GM12878 (cell line): ENCODE measurements around the gene CD33. TPM values are rescaled to one million over a fixed set of nuclear protein-coding genes. Genes with fewer than 3 reads are reported as not detected.
"Not testable (repeated sequence)": the region's sequence is repeated elsewhere in the genome, so short reads cannot be mapped to it uniquely, and the experiment has no call there.

Source experiments
- ATAC-seq: fragments of 200-7000 bp; cut with Tn5 transposase; 3 replicates; pipeline ENCODE4 v1.9.1; 2020; ENCODE audit warnings: mild to moderate bottlenecking, moderate library complexity
- Bru-seq: library from RNA; stranded (reverse); fragments of 400-500 nt; gene quantifications from one replicate; lab custom pipeline; 2021; lab: Mats Ljungman, UMichigan
- BruChase-seq, 2 experiments: library from RNA; stranded (reverse); fragments of 400-500 nt; gene quantifications; one replicate each; lab custom pipeline; 2021; lab: Mats Ljungman, UMichigan
- BruUV-seq: library from RNA; stranded (reverse); fragments of 400-500 nt; replicated peaks from 2 replicates; lab custom pipeline; 2021; lab: Mats Ljungman, UMichigan
- CTCF ChIA-PET: fragments of 300-600 bp; sonication (Branson Sonifier 250); formaldehyde crosslinking; extraction: SDS; loops from one replicate; lab custom pipeline; 2021; ENCODE audit warnings: inconsistent platforms; lab: Yijun Ruan, JAX
- POLR2A ChIA-PET: fragments of 350-600 bp; formaldehyde crosslinking; extraction: SDS; loops from one replicate; lab custom pipeline; 2021; ENCODE audit warnings: inconsistent platforms; lab: Charles Lee
- RAD21 ChIA-PET: fragments of 300-600 bp; sonication (Branson Sonifier 250); formaldehyde crosslinking; loops from one replicate; lab custom pipeline; 2023; ENCODE audit warnings: antibody characterized with exemption; ENCODE audit not compliant: unreplicated experiment; lab: Charles Lee
- SMC1A ChIA-PET: fragments of 300-600 bp; sonication (Branson Sonifier 250); formaldehyde crosslinking; loops from one replicate; lab custom pipeline; 2023; ENCODE audit not compliant: unreplicated experiment, uncharacterized antibody; lab: Charles Lee
- DNase-seq: peaks from one replicate; pipeline ENCODE4 v3.0.0-alpha.2; 2011; ENCODE audit warnings: low read depth, low spot score
- FAIRE-seq: peaks from 3 replicates; lab custom pipeline; 2011; peaks lifted over from hg19 to GRCh38; lab: Jason Lieb, UNC
- H2AFZ ChIP-seq: 2 replicates; pipeline ENCODE4 v1.6.0; 2011; ENCODE audit warnings: low read depth, low read length, control low read depth; ENCODE audit not compliant: control insufficient read depth
- H3K27ac ChIP-seq: 2 replicates; pipeline ENCODE4 v1.5.1; 2011; ENCODE audit warnings: control low read depth; ENCODE audit not compliant: control insufficient read depth, insufficient read depth
- H3K27me3 ChIP-seq, 2 experiments: replicated peaks in 1 of 2; 2 replicates each; pipeline versions ENCODE4 v1.6.0 to v1.6.1; 2011; ENCODE audit warnings: low read length in 1 of 2; ENCODE audit not compliant: control insufficient read depth in 2 of 2, insufficient read depth in 2 of 2
- H3K36me3 ChIP-seq, 2 experiments: 2 replicates each; pipeline ENCODE4 v1.5.1; 2011; ENCODE audit warnings: low read length in 1 of 2; ENCODE audit not compliant: control insufficient read depth in 2 of 2, insufficient read depth in 2 of 2
- H3K4me1 ChIP-seq: 2 replicates; pipeline ENCODE4 v1.6.1; 2011; ENCODE audit warnings: mild to moderate bottlenecking, low read length, moderate library complexity, mixed read lengths; ENCODE audit not compliant: control insufficient read depth, insufficient read depth
- H3K4me2 ChIP-seq: 2 replicates; pipeline ENCODE4 v1.6.0; 2011; ENCODE audit warnings: control low read depth; ENCODE audit not compliant: control insufficient read depth, insufficient read depth
- H3K4me3 ChIP-seq: fragments of 200-600 bp; sonication (generic); 2 replicates; pipeline ENCODE4 v1.5.1; 2016
- H3K79me2 ChIP-seq: 2 replicates; pipeline ENCODE4 v1.6.0; 2011; ENCODE audit warnings: low read length; ENCODE audit not compliant: control insufficient read depth, insufficient read depth
- H3K9ac ChIP-seq: 2 replicates; pipeline ENCODE4 v1.8.0; 2011; ENCODE audit warnings: low read length, control low read depth, mixed read lengths; ENCODE audit not compliant: control insufficient read depth, insufficient read depth
- H3K9me3 ChIP-seq: replicated peaks from 3 replicates; pipeline ENCODE4 v1.5.1; 2011; ENCODE audit warnings: mild to moderate bottlenecking, low read length; ENCODE audit not compliant: control insufficient read depth, insufficient read depth
- H4K20me1 ChIP-seq: 2 replicates; pipeline ENCODE4 v1.6.0; 2011; ENCODE audit not compliant: control insufficient read depth, insufficient read depth
- GABPA ChIP-seq: IDR thresholded peaks from 2 replicates; pipeline ENCODE4 v1.6.1; 2014; ENCODE audit warnings: antibody characterized with exemption, low read depth, mild to moderate bottlenecking, inconsistent platforms
- SPI1 ChIP-seq: IDR thresholded peaks from 2 replicates; pipeline ENCODE4 v1.6.1; 2011; ENCODE audit warnings: low read depth, mild to moderate bottlenecking, low read length, moderate library complexity, borderline replicate concordance; ENCODE audit not compliant: insufficient read depth
- WGBS: methylation state at CpG from one replicate; pipeline ENCODE4 v1.1.6; 2016; ENCODE audit warnings: low lambda C conversion rate; ENCODE audit not compliant: insufficient replicate concordance, insufficient coverage; ENCODE audit errors: missing lambda C conversion rate; 5-methylcytosine and 5-hydroxymethylcytosine counted together
- in situ Hi-C: fragments of 300-500 bp; cut with MboI; formaldehyde crosslinking; loops from 9 replicates; pipeline ENCODE4 v1.14.3; 2018; ENCODE audit warnings: mixed read lengths
- intact Hi-C: fragments of 100-400 bp; cut with micrococcal nuclease; formaldehyde crosslinking; loops from one replicate; pipeline ENCODE4 v1.14.2; 2022; ENCODE audit not compliant: unreplicated experiment
- long read RNA-seq, 2 experiments: library from polyadenylated mRNA; unstranded; transcript quantifications; one replicate each; pipeline ENCODE4 v2.0.0, GENCODE V29; 2019 to 2020
- polyA minus RNA-seq, 3 experiments: library from RNA; depleted of rRNA, polyadenylated mRNA; stranded (reverse); fragments of >200 nt; gene quantifications; 2 replicates each; pipeline ENCODE4 v1.2.3, GENCODE V29; 2011
- polyA plus RNA-seq, 11 experiments: library from polyadenylated mRNA; depleted of rRNA in 4 of 11; unstranded in 6 of 11; stranded (reverse) in 5 of 11; fragments of >200 nt; fragmentation: Nextera tagmentation in 4 of 11; fragmentation: Illumina TruSeq in 1 of 11; extraction: Ambion mirVana in 4 of 11; extraction: Trizol in 1 of 11; gene quantifications; 1 replicate in 1 of 11; 2 replicates in 10 of 11; pipeline versions ENCODE4 v1.2.1 to v1.2.3, GENCODE V29; 2011 to 2016; ENCODE audit warnings: inconsistent platforms in 2 of 11, missing spikeins in 2 of 11, low read depth in 1 of 11
- total RNA-seq, 4 experiments: library from RNA; depleted of rRNA in 3 of 4; stranded (reverse); fragments of >200 nt in 3 of 4; fragmentation: Illumina TruSeq in 1 of 4; extraction: Trizol in 1 of 4; gene quantifications; 2 replicates each; pipeline versions ENCODE4 v1.2.1 to v1.2.3, GENCODE V29; 2013 to 2021

Gene CD33
- 3.5 TPM in 2 replicates for total RNA-seq (2013; cell fraction: nucleolus; rRNA removed)
- 0.76 and 0.90 TPM in 2 replicates for total RNA-seq (2014; rRNA removed)
- total RNA-seq (2014; rRNA removed; fragmentation: Illumina TruSeq; extraction: Trizol): 0.72 and 0.74 TPM in 2 replicates
- 0.62 and 0.66 TPM in 2 replicates for total RNA-seq (2021)
- polyA plus RNA-seq (2011; ENCODE audit: low read depth): 3.6 TPM
- 15.1 and 17.9 TPM in 2 replicates for polyA plus RNA-seq (2011; rRNA removed)
- 9.1 and 9.9 TPM in 2 replicates for polyA plus RNA-seq (2011; cell fraction: cytosol; rRNA removed)
- polyA plus RNA-seq (2011; cell fraction: nucleus; rRNA removed): 20.4 and 35.5 TPM in 2 replicates
- polyA plus RNA-seq (2012): 2.3 and 2.8 TPM in 2 replicates
- 0.57 and 1.2 TPM in 2 replicates for polyA plus RNA-seq (2014; fragmentation: Illumina TruSeq; extraction: Trizol)
- 1 to 10 TPM; 1.2 to 1.4 TPM for polyA plus RNA-seq (2014; fragmentation: Nextera tagmentation; extraction: Ambion mirVana)
- polyA plus RNA-seq (2014; rRNA removed): 0.60 and 0.72 TPM in 2 replicates
- under 1 TPM in 1 of 2 experiments, not detected in 1; 0.29 TPM for polyA plus RNA-seq (2016; fragmentation: Nextera tagmentation; extraction: Ambion mirVana)
- 5.8 and 6.4 TPM in 2 replicates for polyA minus RNA-seq (2011; rRNA and poly(A)+ RNA removed)
- 2.7 and 4.3 TPM in 2 replicates for polyA minus RNA-seq (2011; cell fraction: cytosol; rRNA and poly(A)+ RNA removed)
- 5.1 and 7.5 TPM in 2 replicates for polyA minus RNA-seq (2011; cell fraction: nucleus; rRNA and poly(A)+ RNA removed)
- percentile 35 among the genes with signal in this experiment for Bru-seq, nascent RNA
- percentile 29 among the genes with signal in this experiment for BruChase-seq, experiment 1, labeled RNA remaining after a 6-hour chase
- BruChase-seq, experiment 2, labeled RNA remaining after a 2-hour chase: percentile 29 among the genes with signal in this experiment
- long read RNA-seq, experiment 1, partial matches to known transcripts: 0 of 2 reads
- long read RNA-seq, experiment 1, other reads (novel, unspliced or antisense): 1 of 2 reads
- long read RNA-seq, experiment 2, partial matches to known transcripts: 1 of 4 reads
- long read RNA-seq, experiment 2, other reads (novel, unspliced or antisense): 1 of 4 reads

DNA sequence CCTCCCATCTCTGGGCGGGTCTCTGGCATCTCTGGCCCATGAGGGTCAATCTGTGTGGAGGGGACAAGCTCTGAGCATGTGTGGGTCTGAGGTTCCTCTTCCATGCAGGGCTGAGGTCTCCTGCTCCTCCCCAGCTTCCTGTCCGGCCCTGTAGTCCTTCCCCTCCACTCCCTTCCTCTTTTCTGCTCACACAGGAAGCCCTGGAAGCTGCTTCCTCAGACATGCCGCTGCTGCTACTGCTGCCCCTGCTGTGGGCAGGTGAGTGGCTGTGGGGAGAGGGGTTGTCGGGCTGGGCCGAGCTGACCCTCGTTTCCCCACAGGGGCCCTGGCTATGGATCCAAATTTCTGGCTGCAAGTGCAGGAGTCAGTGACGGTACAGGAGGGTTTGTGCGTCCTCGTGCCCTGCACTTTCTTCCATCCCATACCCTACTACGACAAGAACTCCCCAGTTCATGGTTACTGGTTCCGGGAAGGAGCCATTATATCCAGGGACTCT, at the start of gene CD33:
Gene CD33, plus strand, starts transcription at position 183 of the 496 bp plus-strand sequence. Its CDS starts 39 bp downstream, at position 222.
- H2AFZ ChIP-seq, H3K9ac ChIP-seq, ATAC-seq, intact Hi-C loops, DNase-seq, POLR2A ChIA-PET, H3K4me3 ChIP-seq, H3K79me2 ChIP-seq, H4K20me1 ChIP-seq, H3K36me3 ChIP-seq, H3K27ac ChIP-seq, H3K9me3 ChIP-seq, SMC1A ChIA-PET, RAD21 ChIA-PET, H3K4me2 ChIP-seq, FAIRE-seq, H3K4me1 ChIP-seq, H3K27me3 ChIP-seq, BruUV-seq, in situ Hi-C loops: not testable (repeated sequence)
- CTCF ChIA-PET: interaction anchor here (1.7 kb wide), 1 partner anchor 34 kb away, joined by 4 read pairs; no protein-coding TSS in a partner anchor
- TF ChIP-seq GABPA (peak; percentile 73), SPI1 (peak; percentile 55; the same call in 1 of the 2 replicates)
- 14% methylated on average over 10 of the region's 11 CpGs for WGBS
